Epithelial cell of proximal tubule (primary cell): ENCODE measurements around the gene LGALS14. TPM values are rescaled to one million over a fixed set of nuclear protein-coding genes. Genes with fewer than 3 reads are reported as not detected.
"Not testable (repeated sequence)": the region's sequence is repeated elsewhere in the genome, so short reads cannot be mapped to it uniquely, and the experiment has no call there.

Experiments used
- DNase-seq: peaks from one replicate; pipeline ENCODE4 v3.0.0-alpha.2; 2011; ENCODE audit warnings: low read depth
- H3K4me3 ChIP-seq: 2 replicates; pipeline ENCODE4 v1.5.1; 2011; ENCODE audit warnings: low read depth, mild to moderate bottlenecking, low read length
- total RNA-seq: library from RNA; depleted of rRNA; stranded (reverse); fragments of >200 nt; gene quantifications from 2 replicates; pipeline ENCODE4 v1.2.3, GENCODE V29; 2015
- TF ChIP-seq, protein P1 (sequence below): conservative IDR thresholded peaks from 2 replicates; pipeline ENCODE4 v1.5.1; 2012; ENCODE audit warnings: low read depth, mild to moderate bottlenecking, low read length

Gene LGALS14
- total RNA-seq, 1 donor from 2014 or later, result not detected

DNA sequence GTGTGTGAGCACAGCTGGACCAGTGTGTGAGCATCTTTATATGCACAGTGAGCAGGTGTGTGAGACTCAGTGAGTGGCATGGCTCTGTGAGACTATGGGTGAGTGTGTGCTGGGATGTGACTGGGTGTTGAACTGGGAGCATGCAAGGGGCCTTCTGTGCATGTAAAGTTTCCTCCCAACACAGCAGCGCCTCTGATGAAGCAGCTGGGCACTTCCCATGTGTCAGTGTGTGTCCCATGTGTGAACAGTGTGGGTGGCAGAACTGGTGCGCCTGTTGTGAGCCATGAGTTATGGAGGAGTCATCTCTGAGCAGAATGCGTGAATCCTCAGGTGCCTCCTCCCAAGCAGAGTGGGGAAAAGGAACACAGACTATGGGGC lies 24.5 kb upstream of the LGALS14 start:
- no peak overlapping the region for H3K4me3 ChIP-seq
- no peak for DNase-seq
- TF ChIP-seq, protein P1, sequence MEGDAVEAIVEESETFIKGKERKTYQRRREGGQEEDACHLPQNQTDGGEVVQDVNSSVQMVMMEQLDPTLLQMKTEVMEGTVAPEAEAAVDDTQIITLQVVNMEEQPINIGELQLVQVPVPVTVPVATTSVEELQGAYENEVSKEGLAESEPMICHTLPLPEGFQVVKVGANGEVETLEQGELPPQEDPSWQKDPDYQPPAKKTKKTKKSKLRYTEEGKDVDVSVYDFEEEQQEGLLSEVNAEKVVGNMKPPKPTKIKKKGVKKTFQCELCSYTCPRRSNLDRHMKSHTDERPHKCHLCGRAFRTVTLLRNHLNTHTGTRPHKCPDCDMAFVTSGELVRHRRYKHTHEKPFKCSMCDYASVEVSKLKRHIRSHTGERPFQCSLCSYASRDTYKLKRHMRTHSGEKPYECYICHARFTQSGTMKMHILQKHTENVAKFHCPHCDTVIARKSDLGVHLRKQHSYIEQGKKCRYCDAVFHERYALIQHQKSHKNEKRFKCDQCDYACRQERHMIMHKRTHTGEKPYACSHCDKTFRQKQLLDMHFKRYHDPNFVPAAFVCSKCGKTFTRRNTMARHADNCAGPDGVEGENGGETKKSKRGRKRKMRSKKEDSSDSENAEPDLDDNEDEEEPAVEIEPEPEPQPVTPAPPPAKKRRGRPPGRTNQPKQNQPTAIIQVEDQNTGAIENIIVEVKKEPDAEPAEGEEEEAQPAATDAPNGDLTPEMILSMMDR, result no peak

- H3K4me3 ChIP-seq, result no peak overlapping the region
- TF ChIP-seq, protein P1, result no peak
- DNase-seq, result no peak
These were observed 23.7 kb upstream of the LGALS14 start for GRCh38 chr19:39680593-39680992.

GRCh38 chr19:39681416-39681815 lies 22.9 kb upstream of the LGALS14 start:
- DNase-seq, result no peak
- TF ChIP-seq, protein P1, result no peak
- no peak overlapping the region for H3K4me3 ChIP-seq

- no peak for DNase-seq
- TF ChIP-seq, protein P1, result no peak
- no peak overlapping the region for H3K4me3 ChIP-seq
These were observed 20.0 kb upstream of the LGALS14 start for GRCh38 chr19:39684267-39684666.

- TF ChIP-seq, protein P1, result no peak
- DNase-seq, result no peak
- H3K4me3 ChIP-seq, result no peak overlapping the region
These were observed 17.5 kb upstream of the LGALS14 start for GRCh38 chr19:39686739-39687138.

GRCh38 chr19:39688637-39689036 lies 15.6 kb upstream of the LGALS14 start:
- not testable (repeated sequence) for DNase-seq, H3K4me3 ChIP-seq

DNA sequence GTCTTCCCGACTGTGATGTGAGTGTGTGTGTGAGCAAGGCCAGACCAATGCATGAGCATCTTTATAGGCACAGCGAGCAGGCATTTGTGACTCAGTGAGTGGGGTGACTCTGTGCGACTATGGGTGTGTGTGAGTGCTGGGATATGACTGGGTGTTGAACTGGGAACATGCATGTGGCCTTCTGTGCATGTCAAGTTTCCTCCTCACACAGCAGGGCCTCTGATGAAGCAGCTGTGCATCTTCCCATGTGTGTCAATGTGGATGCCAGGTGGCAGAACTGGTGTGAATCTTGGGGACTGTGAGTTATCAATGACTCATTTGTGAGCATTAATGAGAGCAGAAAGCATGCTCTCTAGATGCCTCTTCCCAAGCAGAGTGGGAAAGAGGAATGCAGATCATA lies 12.1 kb upstream of the LGALS14 start:
- TF ChIP-seq, protein P1, result no peak
- no peak overlapping the region for H3K4me3 ChIP-seq
- no peak for DNase-seq

- TF ChIP-seq, protein P1, result no peak
- DNase-seq, result no peak
These were observed 11.5 kb upstream of the LGALS14 start for GRCh38 chr19:39692822-39693221.

More at GRCh38 chr19:39692822-39693221, 11.5 kb upstream of the LGALS14 start:
- H3K4me3 ChIP-seq, result no peak overlapping the region
